Activated CD4-positive, alpha-beta T cell treated with anti-CD3 and anti-CD28 coated beads, Interleukin-2, amount 50 U/mL, for 48 hours (primary cell): ENCODE data around the gene DNAJC30.

Experiments
- DNase-seq, 2 experiments: peaks; one replicate each; pipeline ENCODE4 v3.0.0-alpha.2; 2020

Gene DNAJC30

GRCh38 chr7:73707045-73707631, 23.9 kb upstream of the DNAJC30 start:
- no peak for DNase-seq

- peak; percentile 46 to 56 for DNase-seq
These were observed 23.1 kb upstream of the DNAJC30 start for GRCh38 chr7:73706126-73707044.

- DNase-seq = no peak
These were observed 22.3 kb upstream of the DNAJC30 start for GRCh38 chr7:73705551-73705920.

- no peak for DNase-seq
These were observed 21.6 kb upstream of the DNAJC30 start for GRCh38 chr7:73704640-73705550.

GRCh38 chr7:73703757-73704639, 20.7 kb upstream of the DNAJC30 start:
- peak; percentile 43 to 49 for DNase-seq

- DNase-seq = no peak
These were observed 20.0 kb upstream of the DNAJC30 start for GRCh38 chr7:73703225-73703624.

GRCh38 chr7:73702665-73703064, 19.4 kb upstream of the DNAJC30 start:
- no peak for DNase-seq

GRCh38 chr7:73702226-73702625, 19.0 kb upstream of the DNAJC30 start:
- no peak for DNase-seq

GRCh38 chr7:73701357-73701995, 18.2 kb upstream of the DNAJC30 start:
- DNase-seq = peak; percentile 38 to 52

- no peak for DNase-seq
These were observed 17.4 kb upstream of the DNAJC30 start for GRCh38 chr7:73700581-73701134.

GRCh38 chr7:73700069-73700423, 16.8 kb upstream of the DNAJC30 start:
- DNase-seq = no peak

- DNase-seq = no peak
These were observed 16.3 kb upstream of the DNAJC30 start for GRCh38 chr7:73699370-73700068.

GRCh38 chr7:73698410-73698809, 15.2 kb upstream of the DNAJC30 start:
- no peak for DNase-seq

GRCh38 chr7:73696372-73696771, 13.1 kb upstream of the DNAJC30 start:
- no peak for DNase-seq

GRCh38 chr7:73690646-73691045, 7.4 kb upstream of the DNAJC30 start:
- DNase-seq = no peak

- no peak for DNase-seq
These were observed 5.0 kb upstream of the DNAJC30 start for GRCh38 chr7:73688288-73688687.

- DNase-seq = no peak
These were observed 2.1 kb upstream of the DNAJC30 start for GRCh38 chr7:73685311-73685710.

- DNase-seq = peak; percentile 17 to 28
These were observed 788 bp upstream of the DNAJC30 start for GRCh38 chr7:73683788-73684693.

GRCh38 chr7:73682745-73683055, 553 bp downstream of the DNAJC30 start:
- no peak for DNase-seq

- DNase-seq = no peak
These were observed 2.2 kb downstream of the DNAJC30 start for GRCh38 chr7:73681031-73681430.
